ENCODE measurements around the gene MTMR4. TPM values are rescaled to one million over a fixed set of nuclear protein-coding genes. Genes with fewer than 3 reads are reported as not detected.
"Not testable (repeated sequence)": the region's sequence is repeated elsewhere in the genome, so short reads cannot be mapped to it uniquely, and the experiment has no call there.

Gene MTMR4
- polyA plus RNA-seq, 2 of the 4 experiments (the other 2 are of a cell fraction) = 13.8 to 20.0 TPM

DNA sequence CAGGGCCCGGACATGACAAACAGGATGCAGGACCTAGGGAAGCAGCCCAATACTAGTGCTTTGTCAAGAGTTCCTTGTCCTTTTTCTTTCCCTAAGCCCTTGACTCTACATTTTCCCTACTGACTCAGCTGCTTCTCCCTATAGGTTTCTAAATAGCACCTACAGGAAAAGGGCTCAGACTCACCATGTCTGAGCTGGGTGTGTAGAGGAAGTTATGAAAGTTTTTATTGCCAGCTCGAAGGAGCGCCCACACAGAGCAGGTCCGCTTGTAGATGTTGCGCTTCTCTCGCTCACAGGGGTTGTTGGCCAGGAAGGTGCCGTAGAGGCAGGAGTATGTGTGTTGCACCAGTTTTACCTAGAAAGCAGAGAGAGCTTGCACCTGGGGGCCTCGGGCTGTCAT is 10.6 kb downstream of the MTMR4 start:
- no peak overlapping the region for H3K4me2 ChIP-seq

DNA sequence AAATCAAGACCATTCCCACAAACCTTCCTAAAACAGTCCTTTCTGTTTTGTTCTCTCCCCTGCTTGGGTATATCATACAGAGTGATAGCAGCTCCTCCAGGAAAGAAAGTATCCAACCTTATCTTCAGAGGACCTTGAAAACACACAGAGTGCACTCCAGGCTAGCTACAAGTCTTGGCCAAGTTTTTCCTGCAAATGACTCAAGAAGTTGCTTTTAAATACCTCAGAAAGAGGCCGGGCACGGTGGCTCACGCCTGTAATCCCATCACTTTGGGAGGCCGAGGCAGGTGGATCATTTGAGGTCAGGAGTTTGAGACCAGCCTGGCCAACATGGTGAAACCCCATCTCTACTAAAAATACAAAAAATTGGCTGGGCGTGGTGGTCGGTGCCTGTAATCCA is 11.3 kb downstream of the MTMR4 start:
- ATAC-seq; POLR2A ChIA-PET; H3K9me3 ChIP-seq; FAIRE-seq; H3K4me2 ChIP-seq; DNase-seq (ENCODE audit: low read depth in 1 of 2, low spot score in 1 of 2); H3K4me3 ChIP-seq; H3K27ac ChIP-seq; H3K4me1 ChIP-seq: not testable (repeated sequence)
- 89% methylated on average over 6 of the region's 6 CpGs for WGBS (ENCODE audit: missing lambda C conversion rate)
- CTCF ChIA-PET = interaction anchor here (1.4 kb wide), 1 partner anchor 74 kb away, joined by 4 read pairs; no protein-coding TSS in a partner anchor

More for the DNA sequence above, 10.6 kb downstream of the MTMR4 start:
- DNase-seq (ENCODE audit: low read depth in 1 of 2, low spot score in 1 of 2) = no peak
- Histone ChIP-seq H3K9me3 (no peaks in the 10 kb centered on the region), H3K4me3 (no peak overlapping the region), H3K27ac (no peak overlapping the region), H3K4me1 (no peaks in the 10 kb centered on the region)
- POLR2A ChIA-PET = no interaction called here
- 90% methylated on average over 8 of the region's 8 CpGs for WGBS (ENCODE audit: missing lambda C conversion rate)
- no peak for TF ChIP-seq TP53 (CRISPR knock-in tag; IDR thresholded peaks at IDR 0.05)
- no peak for ATAC-seq
- CTCF ChIA-PET = interaction anchor here (0.6 to 1.7 kb wide), 3 partner anchors 9 to 681 kb away, joined by 3 to 4 read pairs (median 4); no protein-coding TSS in a partner anchor
- no peak for FAIRE-seq

DNA sequence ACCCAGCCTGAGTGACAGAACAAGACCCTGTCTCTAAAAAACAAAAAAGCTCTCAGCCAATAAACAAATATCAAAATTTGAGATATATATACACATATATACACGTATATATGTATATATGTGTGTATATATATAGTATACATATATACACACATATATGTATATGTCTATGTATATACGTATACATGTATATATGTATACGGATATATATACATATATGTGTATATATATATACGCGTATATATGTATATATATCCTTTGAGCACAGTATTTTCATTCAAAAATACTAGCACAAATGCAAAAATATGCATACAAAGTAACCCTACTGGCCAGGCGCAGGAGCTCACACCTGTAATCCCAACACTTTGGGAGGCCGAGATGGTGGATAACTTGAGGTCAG is 13.0 kb downstream of the MTMR4 start:
- DNase-seq (ENCODE audit: low read depth in 1 of 2, low spot score in 1 of 2) (no peak), ATAC-seq (no peak), FAIRE-seq (no peak)
- no peaks in the 10 kb centered on the region for H3K9me3 ChIP-seq
- H3K4me1 ChIP-seq = no peaks in the 10 kb centered on the region
- no peak overlapping the region for H3K4me2 ChIP-seq
- TF ChIP-seq SMC3 (IDR thresholded peaks at IDR 0.05) (no peak), HOXB5 (CRISPR knock-in tag; IDR thresholded peaks at IDR 0.05) (no peak), POLR2AphosphoS2 (conservative IDR thresholded peaks at IDR 0.05; ENCODE audit: low read length) (no peak), MAFK (IDR thresholded peaks at IDR 0.05; ENCODE audit: partially characterized antibody) (no peak), MAZ (IDR thresholded peaks at IDR 0.05; ENCODE audit: borderline replicate concordance, low read depth, low read length) (no peak), FOXS1 (CRISPR knock-in tag; IDR thresholded peaks at IDR 0.05) (no peak), NPAS2 (CRISPR knock-in tag; IDR thresholded peaks at IDR 0.05; ENCODE audit: borderline replicate concordance) (no peak), ZSCAN20 (CRISPR knock-in tag; IDR thresholded peaks at IDR 0.05) (no peak), TFCP2L1 (CRISPR knock-in tag; IDR thresholded peaks at IDR 0.05) (no peak), HOXA7 (CRISPR knock-in tag; IDR thresholded peaks at IDR 0.05) (no peak), FOSL2 (IDR thresholded peaks at IDR 0.05) (no peak), FOSL2 (CRISPR knock-in tag; IDR thresholded peaks at IDR 0.05) (no peak), KDM1A (IDR thresholded peaks at IDR 0.05; ENCODE audit: low read depth) (no peak), ZFP36 (IDR thresholded peaks at IDR 0.05; ENCODE audit: borderline replicate concordance, partially characterized antibody) (no peak), RARB (CRISPR knock-in tag; IDR thresholded peaks at IDR 0.05) (no peak)
- TF ChIP-seq, protein P1, sequence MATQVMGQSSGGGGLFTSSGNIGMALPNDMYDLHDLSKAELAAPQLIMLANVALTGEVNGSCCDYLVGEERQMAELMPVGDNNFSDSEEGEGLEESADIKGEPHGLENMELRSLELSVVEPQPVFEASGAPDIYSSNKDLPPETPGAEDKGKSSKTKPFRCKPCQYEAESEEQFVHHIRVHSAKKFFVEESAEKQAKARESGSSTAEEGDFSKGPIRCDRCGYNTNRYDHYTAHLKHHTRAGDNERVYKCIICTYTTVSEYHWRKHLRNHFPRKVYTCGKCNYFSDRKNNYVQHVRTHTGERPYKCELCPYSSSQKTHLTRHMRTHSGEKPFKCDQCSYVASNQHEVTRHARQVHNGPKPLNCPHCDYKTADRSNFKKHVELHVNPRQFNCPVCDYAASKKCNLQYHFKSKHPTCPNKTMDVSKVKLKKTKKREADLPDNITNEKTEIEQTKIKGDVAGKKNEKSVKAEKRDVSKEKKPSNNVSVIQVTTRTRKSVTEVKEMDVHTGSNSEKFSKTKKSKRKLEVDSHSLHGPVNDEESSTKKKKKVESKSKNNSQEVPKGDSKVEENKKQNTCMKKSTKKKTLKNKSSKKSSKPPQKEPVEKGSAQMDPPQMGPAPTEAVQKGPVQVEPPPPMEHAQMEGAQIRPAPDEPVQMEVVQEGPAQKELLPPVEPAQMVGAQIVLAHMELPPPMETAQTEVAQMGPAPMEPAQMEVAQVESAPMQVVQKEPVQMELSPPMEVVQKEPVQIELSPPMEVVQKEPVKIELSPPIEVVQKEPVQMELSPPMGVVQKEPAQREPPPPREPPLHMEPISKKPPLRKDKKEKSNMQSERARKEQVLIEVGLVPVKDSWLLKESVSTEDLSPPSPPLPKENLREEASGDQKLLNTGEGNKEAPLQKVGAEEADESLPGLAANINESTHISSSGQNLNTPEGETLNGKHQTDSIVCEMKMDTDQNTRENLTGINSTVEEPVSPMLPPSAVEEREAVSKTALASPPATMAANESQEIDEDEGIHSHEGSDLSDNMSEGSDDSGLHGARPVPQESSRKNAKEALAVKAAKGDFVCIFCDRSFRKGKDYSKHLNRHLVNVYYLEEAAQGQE (IDR thresholded peaks at IDR 0.05) = no peak
- TF ChIP-seq, protein P2, sequence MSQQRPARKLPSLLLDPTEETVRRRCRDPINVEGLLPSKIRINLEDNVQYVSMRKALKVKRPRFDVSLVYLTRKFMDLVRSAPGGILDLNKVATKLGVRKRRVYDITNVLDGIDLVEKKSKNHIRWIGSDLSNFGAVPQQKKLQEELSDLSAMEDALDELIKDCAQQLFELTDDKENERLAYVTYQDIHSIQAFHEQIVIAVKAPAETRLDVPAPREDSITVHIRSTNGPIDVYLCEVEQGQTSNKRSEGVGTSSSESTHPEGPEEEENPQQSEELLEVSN (IDR thresholded peaks at IDR 0.05; ENCODE audit: borderline replicate concordance, low read depth) = no peak
- TF ChIP-seq, protein P3, sequence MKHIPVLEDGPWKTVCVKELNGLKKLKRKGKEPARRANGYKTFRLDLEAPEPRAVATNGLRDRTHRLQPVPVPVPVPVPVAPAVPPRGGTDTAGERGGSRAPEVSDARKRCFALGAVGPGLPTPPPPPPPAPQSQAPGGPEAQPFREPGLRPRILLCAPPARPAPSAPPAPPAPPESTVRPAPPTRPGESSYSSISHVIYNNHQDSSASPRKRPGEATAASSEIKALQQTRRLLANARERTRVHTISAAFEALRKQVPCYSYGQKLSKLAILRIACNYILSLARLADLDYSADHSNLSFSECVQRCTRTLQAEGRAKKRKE (CRISPR knock-in tag; IDR thresholded peaks at IDR 0.05; ENCODE audit: low read depth) = no peak
- CTCF ChIA-PET = interaction anchor here (1.1 to 1.3 kb wide), 3 partner anchors 9 to 184 kb away, joined by 4 to 6 read pairs (median 5); no protein-coding TSS in a partner anchor
- no peak overlapping the region for H3K27ac ChIP-seq
- H3K4me3 ChIP-seq = no peak overlapping the region
- WGBS (ENCODE audit: missing lambda C conversion rate) = 90% methylated on average over 7 of the region's 7 CpGs
- POLR2A ChIA-PET = no interaction called here

All from A549 (cell line).